Panc1 (cell line): ENCODE data around the gene C2CD2L. TPM values are rescaled to one million over a fixed set of nuclear protein-coding genes. Genes with fewer than 3 reads are reported as not detected.
A peak's percentile ranks its signal among the peaks of the same experiment; 100 is the strongest.

ENCODE experiments used
- ATAC-seq: fragments of 200-7000 bp; cut with Tn5 transposase; 2 replicates; pipeline ENCODE4 v1.9.1; 2020; ENCODE audit warnings: mild to moderate bottlenecking, moderate library complexity
- BruUV-seq: library from RNA; stranded (reverse); fragments of 400-500 nt; replicated peaks from 2 replicates; lab custom pipeline; 2021; lab: Mats Ljungman, UMichigan
- CTCF ChIA-PET: fragments of 300-600 bp; sonication (Branson Sonifier 250); formaldehyde crosslinking; loops from one replicate; lab custom pipeline; 2022; ENCODE audit warnings: antibody characterized with exemption; lab: Charles Lee
- POLR2A ChIA-PET: fragments of 300-600 bp; sonication (Branson Sonifier 250); formaldehyde crosslinking; loops from one replicate; lab custom pipeline; 2022; ENCODE audit warnings: antibody characterized with exemption; lab: Charles Lee
- DNase-seq: peaks from one replicate; pipeline ENCODE4 v3.0.0-alpha.2; 2010; ENCODE audit warnings: low read depth, low spot score
- H3K27ac ChIP-seq: 2 replicates; pipeline ENCODE4 v1.5.1; 2011; ENCODE audit warnings: mild to moderate bottlenecking, low read length, inconsistent platforms
- H3K27me3 ChIP-seq: fragments of 200-500 bp; sonication (Bioruptor generic); 2 replicates; pipeline ENCODE4 v1.6.0; 2014; ENCODE audit warnings: low read length, inconsistent platforms; ENCODE audit not compliant: control insufficient read depth, insufficient read depth
- H3K36me3 ChIP-seq: fragments of 200-500 bp; sonication (Bioruptor generic); 2 replicates; pipeline ENCODE4 v1.5.1; 2014; ENCODE audit warnings: inconsistent platforms, mild to moderate bottlenecking, low read length, moderate library complexity; ENCODE audit not compliant: control insufficient read depth, insufficient read depth
- H3K4me1 ChIP-seq: 2 replicates; pipeline ENCODE4 v1.5.1; 2011; ENCODE audit warnings: inconsistent platforms, mild to moderate bottlenecking, low read length, moderate library complexity; ENCODE audit not compliant: control insufficient read depth, insufficient read depth
- H3K4me3 ChIP-seq, 2 experiments: 2 replicates each; pipeline ENCODE4 v1.5.1; 2011 to 2012; ENCODE audit warnings: low read depth in 2 of 2, low read length in 2 of 2, mild to moderate bottlenecking in 2 of 2, inconsistent platforms in 1 of 2, moderate library complexity in 1 of 2
- H3K9me3 ChIP-seq: fragments of 200-500 bp; sonication (Bioruptor generic); 2 replicates; pipeline ENCODE4 v1.5.1; 2014; ENCODE audit warnings: low read depth, mild to moderate bottlenecking, inconsistent platforms, low read length, moderate library complexity; ENCODE audit not compliant: control insufficient read depth, insufficient read depth
- POLR2AphosphoS5 ChIP-seq: IDR thresholded peaks from 2 replicates; pipeline ENCODE4 v1.6.1; 2012; ENCODE audit warnings: mild to moderate bottlenecking, low read depth, low read length, moderate library complexity
- REST ChIP-seq, 2 experiments: IDR thresholded peaks; 2 replicates each; pipeline ENCODE4 v1.6.1; 2011 to 2012; ENCODE audit warnings: low read depth in 2 of 2, control low read depth in 1 of 2, low read length in 1 of 2, mild to moderate bottlenecking in 1 of 2, moderate library complexity in 1 of 2; ENCODE audit not compliant: insufficient read depth in 1 of 2
- SIN3A ChIP-seq: IDR thresholded peaks from 2 replicates; pipeline ENCODE4 v1.6.1; 2012; ENCODE audit warnings: low read depth, mild to moderate bottlenecking, low read length, moderate library complexity, borderline replicate concordance; ENCODE audit not compliant: insufficient read depth
- TCF7L2 ChIP-seq: IDR thresholded peaks from 2 replicates; pipeline ENCODE4 v1.6.1; 2011; ENCODE audit warnings: mild to moderate bottlenecking, low read depth, low read length, inconsistent platforms
- in situ Hi-C: cut with HindIII; loops from 2 replicates; pipeline ENCODE4 v1.10.0; 2016; ENCODE audit warnings: low sequenced_read_pairs, low pct_unique_long_range_greater_than_20kb
- intact Hi-C: fragments of 100-400 bp; cut with micrococcal nuclease; formaldehyde crosslinking; loops from one replicate; pipeline ENCODE4 v1.10.0; 2022; ENCODE audit not compliant: unreplicated experiment
- total RNA-seq: library from RNA; stranded (reverse); gene quantifications from one replicate; pipeline ENCODE4 v1.2.1, GENCODE V29; 2021; ENCODE audit not compliant: unreplicated experiment
- TF ChIP-seq, protein P1 (sequence below): fragments of 450-650 bp; IDR thresholded peaks from 2 replicates; pipeline ENCODE4 v1.5.1; 2017; ENCODE audit warnings: mild to moderate bottlenecking

Gene C2CD2L
- total RNA-seq, 1 experiment from 2014 or later, result 10.1 TPM

- no peak for DNase-seq
- in situ Hi-C loops, result no loop called here
- Histone ChIP-seq H3K36me3 (no peaks in the 10 kb centered on the region), H3K9me3 (no peaks in the 10 kb centered on the region), H3K4me3 (no peak overlapping the region), H3K4me1 (peaks cover 5% of the 10 kb centered on the region; the same call in 1 of the 2 replicates), H3K27me3 (no peaks in the 10 kb centered on the region), H3K27ac (no peak overlapping the region)
- no peak for TF ChIP-seq POLR2AphosphoS5
- TF ChIP-seq SIN3A, result no peak
- TF ChIP-seq, protein P1, sequence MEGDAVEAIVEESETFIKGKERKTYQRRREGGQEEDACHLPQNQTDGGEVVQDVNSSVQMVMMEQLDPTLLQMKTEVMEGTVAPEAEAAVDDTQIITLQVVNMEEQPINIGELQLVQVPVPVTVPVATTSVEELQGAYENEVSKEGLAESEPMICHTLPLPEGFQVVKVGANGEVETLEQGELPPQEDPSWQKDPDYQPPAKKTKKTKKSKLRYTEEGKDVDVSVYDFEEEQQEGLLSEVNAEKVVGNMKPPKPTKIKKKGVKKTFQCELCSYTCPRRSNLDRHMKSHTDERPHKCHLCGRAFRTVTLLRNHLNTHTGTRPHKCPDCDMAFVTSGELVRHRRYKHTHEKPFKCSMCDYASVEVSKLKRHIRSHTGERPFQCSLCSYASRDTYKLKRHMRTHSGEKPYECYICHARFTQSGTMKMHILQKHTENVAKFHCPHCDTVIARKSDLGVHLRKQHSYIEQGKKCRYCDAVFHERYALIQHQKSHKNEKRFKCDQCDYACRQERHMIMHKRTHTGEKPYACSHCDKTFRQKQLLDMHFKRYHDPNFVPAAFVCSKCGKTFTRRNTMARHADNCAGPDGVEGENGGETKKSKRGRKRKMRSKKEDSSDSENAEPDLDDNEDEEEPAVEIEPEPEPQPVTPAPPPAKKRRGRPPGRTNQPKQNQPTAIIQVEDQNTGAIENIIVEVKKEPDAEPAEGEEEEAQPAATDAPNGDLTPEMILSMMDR, result no peak
- TF ChIP-seq REST (IDR thresholded peaks at IDR 0.05; ENCODE audit: insufficient read depth in 1 of 2, low read depth in 2 of 2, low read length in 1 of 2), result no peak
- TF ChIP-seq TCF7L2, result no peak
- ATAC-seq, result no peak
- POLR2A ChIA-PET, result no interaction called here
- BruUV-seq, result no TSS peak
- CTCF ChIA-PET, result interaction anchor here (1.1 to 1.6 kb wide), 3 partner anchors 17 to 50 kb away, joined by 3 to 4 read pairs (median 3); partner anchors contain the start of gene DPAGT1
- intact Hi-C loops, result no loop called here
Observed at GRCh38 chr11:119152604-119153003, 45.5 kb downstream of the C2CD2L start.

GRCh38 chr11:119153049-119153818, 46.1 kb downstream of the C2CD2L start:
- ATAC-seq, result no peak
- Histone ChIP-seq H3K9me3 (no peaks in the 10 kb centered on the region), H3K27ac (no peak overlapping the region), H3K36me3 (no peaks in the 10 kb centered on the region), H3K27me3 (no peaks in the 10 kb centered on the region), H3K4me1 (peaks cover 5% of the 10 kb centered on the region; the same call in 1 of the 2 replicates), H3K4me3 (no peak overlapping the region)
- TF ChIP-seq TCF7L2, result no peak
- TF ChIP-seq REST (IDR thresholded peaks at IDR 0.05; ENCODE audit: insufficient read depth in 1 of 2, low read depth in 2 of 2, low read length in 1 of 2), result no peak
- TF ChIP-seq, protein P1, result peak; percentile 48; the same call in 1 of the 2 replicates
- CTCF ChIA-PET, result interaction anchor here (0.8 to 1.6 kb wide), 4 partner anchors 18 to 51 kb away, joined by 3 to 4 read pairs (median 3); partner anchors contain the start of gene DPAGT1
- in situ Hi-C loops (no loop called here), intact Hi-C loops (no loop called here)
- POLR2A ChIA-PET, result no interaction called here
- no peak for DNase-seq
- BruUV-seq, result no TSS peak
